ENCODE results near the gene EMC10.

The EMC10 gene

GRCh38 chr19:50478901-50479715, 2.8 kb downstream of the EMC10 start:
- no peak for DNase-seq (ENCODE audit: low read depth in 2 of 2)

GRCh38 chr19:50479761-50480251, 3.5 kb downstream of the EMC10 start:
- no peak for DNase-seq (ENCODE audit: low read depth in 2 of 2)

- DNase-seq (ENCODE audit: low read depth in 2 of 2), result no peak
Measured at GRCh38 chr19:50480281-50481111, 4.2 kb downstream of the EMC10 start.

GRCh38 chr19:50481351-50482149, 5.2 kb downstream of the EMC10 start:
- DNase-seq (ENCODE audit: low read depth in 2 of 2), result no peak

- DNase-seq (ENCODE audit: low read depth in 2 of 2), result no peak
Measured at GRCh38 chr19:50482271-50482855, 6.1 kb downstream of the EMC10 start.

- no peak for DNase-seq (ENCODE audit: low read depth in 2 of 2)
Measured at GRCh38 chr19:50482916-50483315, 6.6 kb downstream of the EMC10 start.

- DNase-seq (ENCODE audit: low read depth in 2 of 2), result no peak
Measured at GRCh38 chr19:50485284-50485955, 9.1 kb downstream of the EMC10 start.

- DNase-seq (ENCODE audit: low read depth in 2 of 2), result no peak
Measured at GRCh38 chr19:50486823-50487515, 10.7 kb downstream of the EMC10 start.

- no peak for DNase-seq (ENCODE audit: low read depth in 2 of 2)
Measured at GRCh38 chr19:50488389-50489194, 12.3 kb downstream of the EMC10 start.

- DNase-seq (ENCODE audit: low read depth in 2 of 2), result no peak
Measured at GRCh38 chr19:50489461-50490011, 13.2 kb downstream of the EMC10 start.

- DNase-seq (ENCODE audit: low read depth in 2 of 2), result no peak
Measured at GRCh38 chr19:50490411-50490811, 14.1 kb downstream of the EMC10 start.

GRCh38 chr19:50490991-50491472, 14.7 kb downstream of the EMC10 start:
- DNase-seq (ENCODE audit: low read depth in 2 of 2), result no peak

GRCh38 chr19:50492303-50493052, 16.2 kb downstream of the EMC10 start:
- no peak for DNase-seq (ENCODE audit: low read depth in 2 of 2)

- DNase-seq (ENCODE audit: low read depth in 2 of 2), result no peak
Measured at GRCh38 chr19:50493171-50493570, 16.9 kb downstream of the EMC10 start.

GRCh38 chr19:50494186-50495019, 18.1 kb downstream of the EMC10 start:
- no peak for DNase-seq (ENCODE audit: low read depth in 2 of 2)

- no peak for DNase-seq (ENCODE audit: low read depth in 2 of 2)
Measured at GRCh38 chr19:50495020-50495531, 18.8 kb downstream of the EMC10 start.

Measured in stimulated activated CD8-positive, alpha-beta memory T cell treated with anti-CD3 and anti-CD28 coated beads, Interleukin-15, amount 100 ng/mL, for 4 hours (primary cell).